Pons (tissue), 1 donor: Measurements from ENCODE around the gene ASB2.

ENCODE experiments used
- DNase-seq: peaks from one replicate; pipeline ENCODE4 v3.0.0-alpha.2; 2016; ENCODE audit warnings: low spot score

Gene ASB2

GRCh38 chr14:93976477-93977057 is at the start of gene ASB2:
Gene ASB2 (minus strand): TSS chr14:93976570. CDS start chr14:93964539, 12,031 bp downstream.
- peak; percentile 31 for DNase-seq

GRCh38 chr14:94025720-94026119 is 49.4 kb upstream of the ASB2 start:
- DNase-seq: no peak

GRCh38 chr14:94024549-94024948 is 48.2 kb upstream of the ASB2 start:
- DNase-seq: no peak

- no peak for DNase-seq
Measured at GRCh38 chr14:94022532-94023411, 46.4 kb upstream of the ASB2 start.

- DNase-seq: no peak
Measured at GRCh38 chr14:94021416-94022157, 45.2 kb upstream of the ASB2 start.

GRCh38 chr14:94021001-94021400 is 44.6 kb upstream of the ASB2 start:
- no peak for DNase-seq

GRCh38 chr14:94020267-94020666 is 43.9 kb upstream of the ASB2 start:
- DNase-seq: no peak

GRCh38 chr14:94019329-94019728 is 43.0 kb upstream of the ASB2 start:
- DNase-seq: no peak

GRCh38 chr14:94018308-94018707 is 41.9 kb upstream of the ASB2 start:
- DNase-seq: no peak

- DNase-seq: no peak
Measured at GRCh38 chr14:94016446-94016976, 40.1 kb upstream of the ASB2 start.

GRCh38 chr14:94015223-94015622 is 38.9 kb upstream of the ASB2 start:
- no peak for DNase-seq

GRCh38 chr14:94014382-94014781 is 38.0 kb upstream of the ASB2 start:
- DNase-seq: no peak

GRCh38 chr14:94011795-94012194 is 35.4 kb upstream of the ASB2 start:
- no peak for DNase-seq

GRCh38 chr14:94010625-94011024 is 34.3 kb upstream of the ASB2 start:
- DNase-seq: no peak

- DNase-seq: no peak
Measured at GRCh38 chr14:94009767-94010166, 33.4 kb upstream of the ASB2 start.

GRCh38 chr14:94008234-94008633 is 31.9 kb upstream of the ASB2 start:
- DNase-seq: no peak

GRCh38 chr14:94005324-94006073 is 29.1 kb upstream of the ASB2 start:
- DNase-seq: no peak

GRCh38 chr14:94004015-94004414 is 27.6 kb upstream of the ASB2 start:
- no peak for DNase-seq

GRCh38 chr14:94003397-94003796 is 27.0 kb upstream of the ASB2 start:
- no peak for DNase-seq

- peak; percentile 51 for DNase-seq
Measured at GRCh38 chr14:94001501-94002396, 25.4 kb upstream of the ASB2 start.

GRCh38 chr14:94001016-94001415 is 24.6 kb upstream of the ASB2 start:
- DNase-seq: no peak
